NCI-H82 (cell line): ENCODE data around the gene ASTN2.

Source experiments
- DNase-seq: peaks from one replicate; lab custom pipeline; 2025; lab: John Stamatoyannopoulos, UW

ASTN2 gene

GRCh38 chr9:116668970-116669695 is 745.7 kb downstream of the ASTN2 start:
- no peak for DNase-seq

GRCh38 chr9:116663581-116663980 is 751.3 kb downstream of the ASTN2 start:
- no peak for DNase-seq

GRCh38 chr9:116662646-116663310 is 752.1 kb downstream of the ASTN2 start:
- DNase-seq, result no peak

GRCh38 chr9:116661037-116661954 is 753.6 kb downstream of the ASTN2 start:
- peak; percentile 81 for DNase-seq

GRCh38 chr9:116658265-116658664 is 756.6 kb downstream of the ASTN2 start:
- DNase-seq, result peak; percentile 15

- no peak for DNase-seq
Measured at GRCh38 chr9:116656977-116657376, 757.9 kb downstream of the ASTN2 start.

- DNase-seq, result no peak
Measured at GRCh38 chr9:116656501-116656971, 758.3 kb downstream of the ASTN2 start.

- no peak for DNase-seq
Measured at GRCh38 chr9:116654059-116654355, 760.9 kb downstream of the ASTN2 start.

- DNase-seq, result peak; percentile 18
Measured at GRCh38 chr9:116653348-116654058, 761.4 kb downstream of the ASTN2 start.

GRCh38 chr9:116647515-116647809 is 767.4 kb downstream of the ASTN2 start:
- no peak for DNase-seq

- DNase-seq, result peak; percentile 76
Measured at GRCh38 chr9:116646661-116647514, 768.0 kb downstream of the ASTN2 start.

GRCh38 chr9:116644091-116644688 is 770.7 kb downstream of the ASTN2 start:
- DNase-seq, result no peak

- no peak for DNase-seq
Measured at GRCh38 chr9:116643691-116644090, 771.2 kb downstream of the ASTN2 start.

GRCh38 chr9:116641292-116642059 is 773.4 kb downstream of the ASTN2 start:
- peak; percentile 2 for DNase-seq

- no peak for DNase-seq
Measured at GRCh38 chr9:116639251-116639741, 775.6 kb downstream of the ASTN2 start.

- DNase-seq, result no peak
Measured at GRCh38 chr9:116635908-116636307, 778.9 kb downstream of the ASTN2 start.

GRCh38 chr9:116632990-116633838 is 781.6 kb downstream of the ASTN2 start:
- DNase-seq, result no peak

- DNase-seq, result peak; percentile 32
Measured at GRCh38 chr9:116629634-116630033, 785.2 kb downstream of the ASTN2 start.

- no peak for DNase-seq
Measured at GRCh38 chr9:116628716-116629115, 786.1 kb downstream of the ASTN2 start.
